ENCODE results near the gene TNXB.

GRCh38 chr6:32089082-32089828 is 19.9 kb downstream of the TNXB start:
- TF ChIP-seq CTCF (IDR thresholded peaks at IDR 0.05; ENCODE audit: extremely low read depth in 1 of 2, insufficient read depth in 1 of 2, low read depth in 1 of 2, low read length in 2 of 2) (no peak), MYC (IDR thresholded peaks at IDR 0.05; ENCODE audit: low read depth, low read length) (no peak)

Data from endothelial cell of umbilical vein (primary cell).